Measurements from ENCODE around the gene INPPL1.

The INPPL1 gene

GRCh38 chr11:72222106-72222891, 2.3 kb upstream of the INPPL1 start:
- ATAC-seq: no peak
- TF ChIP-seq ZFP3 (CRISPR knock-in tag; IDR thresholded peaks at IDR 0.05): no peak
- TF ChIP-seq TOX (CRISPR knock-in tag; IDR thresholded peaks at IDR 0.05; ENCODE audit: borderline replicate concordance): no peak
- TF ChIP-seq RARB (CRISPR knock-in tag; IDR thresholded peaks at IDR 0.05): no peak
- no peak for TF ChIP-seq ZFP30 (CRISPR knock-in tag; IDR thresholded peaks at IDR 0.05)
- no peak for TF ChIP-seq SNAI2 (CRISPR knock-in tag; IDR thresholded peaks at IDR 0.05)
- no peak for TF ChIP-seq ZC3H10 (CRISPR knock-in tag; IDR thresholded peaks at IDR 0.05)
- TF ChIP-seq BACH2 (CRISPR knock-in tag; IDR thresholded peaks at IDR 0.05; ENCODE audit: borderline replicate concordance): no peak
- no peak for TF ChIP-seq ZNF8 (CRISPR knock-in tag; IDR thresholded peaks at IDR 0.05)
- TF ChIP-seq TCF4 (CRISPR knock-in tag; IDR thresholded peaks at IDR 0.05; ENCODE audit: borderline replicate concordance): no peak
- TF ChIP-seq ZNF70 (CRISPR knock-in tag; IDR thresholded peaks at IDR 0.05): no peak
- no peak for TF ChIP-seq PPARA (CRISPR knock-in tag; IDR thresholded peaks at IDR 0.05; ENCODE audit: borderline replicate concordance)
- no peak for TF ChIP-seq ESRRG (CRISPR knock-in tag; IDR thresholded peaks at IDR 0.05)
- no peak for TF ChIP-seq OSR1 (CRISPR knock-in tag; IDR thresholded peaks at IDR 0.05)
- no peak for TF ChIP-seq POU6F1 (CRISPR knock-in tag; IDR thresholded peaks at IDR 0.05; ENCODE audit: borderline replicate concordance, low read depth)
- no peak for TF ChIP-seq PATZ1 (CRISPR knock-in tag; IDR thresholded peaks at IDR 0.05; ENCODE audit: borderline replicate concordance)
- TF ChIP-seq ZNF565 (CRISPR knock-in tag; conservative IDR thresholded peaks at IDR 0.05; ENCODE audit: low read depth): no peak
- TF ChIP-seq GLIS3 (CRISPR knock-in tag; IDR thresholded peaks at IDR 0.05): no peak
- TF ChIP-seq CSDC2 (CRISPR knock-in tag; IDR thresholded peaks at IDR 0.05): no peak
- TF ChIP-seq, protein P1, sequence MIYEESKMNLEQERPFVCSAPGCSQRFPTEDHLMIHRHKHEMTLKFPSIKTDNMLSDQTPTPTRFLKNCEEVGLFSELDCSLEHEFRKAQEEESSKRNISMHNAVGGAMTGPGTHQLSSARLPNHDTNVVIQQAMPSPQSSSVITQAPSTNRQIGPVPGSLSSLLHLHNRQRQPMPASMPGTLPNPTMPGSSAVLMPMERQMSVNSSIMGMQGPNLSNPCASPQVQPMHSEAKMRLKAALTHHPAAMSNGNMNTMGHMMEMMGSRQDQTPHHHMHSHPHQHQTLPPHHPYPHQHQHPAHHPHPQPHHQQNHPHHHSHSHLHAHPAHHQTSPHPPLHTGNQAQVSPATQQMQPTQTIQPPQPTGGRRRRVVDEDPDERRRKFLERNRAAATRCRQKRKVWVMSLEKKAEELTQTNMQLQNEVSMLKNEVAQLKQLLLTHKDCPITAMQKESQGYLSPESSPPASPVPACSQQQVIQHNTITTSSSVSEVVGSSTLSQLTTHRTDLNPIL (CRISPR knock-in tag; IDR thresholded peaks at IDR 0.05; ENCODE audit: low read depth): no peak
- no peak for TF ChIP-seq CSRNP3 (CRISPR knock-in tag; IDR thresholded peaks at IDR 0.05)

DNA sequence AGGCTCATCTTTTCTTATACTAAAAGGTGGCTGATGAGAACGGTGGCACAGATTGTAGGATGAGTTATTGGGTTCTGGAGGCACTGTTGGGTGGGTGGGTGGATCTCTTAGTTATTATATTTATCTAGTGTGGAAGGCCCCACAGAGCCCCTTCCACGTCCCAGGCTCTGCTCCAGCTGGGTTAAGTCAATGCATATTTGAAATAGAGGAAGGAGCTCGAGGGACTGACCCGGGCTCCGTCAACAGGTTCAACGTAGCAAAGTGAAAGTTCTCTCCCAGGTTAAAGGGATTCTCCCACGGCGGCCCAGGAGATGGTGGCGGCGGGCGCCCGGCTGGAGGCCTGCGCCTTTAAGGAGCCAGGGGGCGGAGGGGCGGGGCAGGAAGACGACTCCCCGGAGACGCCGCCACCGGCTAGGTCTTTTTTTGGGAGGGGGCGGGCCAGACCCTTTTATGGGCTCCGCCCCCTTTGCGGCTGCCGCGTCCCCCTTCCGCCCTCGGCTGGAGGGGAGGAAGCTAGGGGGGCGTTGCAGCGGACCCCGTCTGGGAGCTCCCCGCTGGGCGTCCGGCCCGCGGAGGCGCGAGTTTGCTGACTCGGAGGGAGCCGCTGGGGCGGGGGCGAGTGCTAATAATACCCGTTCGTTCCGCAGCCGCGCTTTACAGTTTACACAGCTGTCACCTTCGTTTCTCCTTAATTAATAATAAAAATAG, 1.5 kb upstream of the INPPL1 start:
- no peak for TF ChIP-seq PPARA (CRISPR knock-in tag; IDR thresholded peaks at IDR 0.05; ENCODE audit: borderline replicate concordance)
- peak; percentile 77; the same call in 1 of the 2 replicates for TF ChIP-seq PATZ1 (CRISPR knock-in tag; IDR thresholded peaks at IDR 0.05; ENCODE audit: borderline replicate concordance)
- ATAC-seq: peak; percentile 86
